ENCODE data around the gene LTBP2.

Gene LTBP2

DNA sequence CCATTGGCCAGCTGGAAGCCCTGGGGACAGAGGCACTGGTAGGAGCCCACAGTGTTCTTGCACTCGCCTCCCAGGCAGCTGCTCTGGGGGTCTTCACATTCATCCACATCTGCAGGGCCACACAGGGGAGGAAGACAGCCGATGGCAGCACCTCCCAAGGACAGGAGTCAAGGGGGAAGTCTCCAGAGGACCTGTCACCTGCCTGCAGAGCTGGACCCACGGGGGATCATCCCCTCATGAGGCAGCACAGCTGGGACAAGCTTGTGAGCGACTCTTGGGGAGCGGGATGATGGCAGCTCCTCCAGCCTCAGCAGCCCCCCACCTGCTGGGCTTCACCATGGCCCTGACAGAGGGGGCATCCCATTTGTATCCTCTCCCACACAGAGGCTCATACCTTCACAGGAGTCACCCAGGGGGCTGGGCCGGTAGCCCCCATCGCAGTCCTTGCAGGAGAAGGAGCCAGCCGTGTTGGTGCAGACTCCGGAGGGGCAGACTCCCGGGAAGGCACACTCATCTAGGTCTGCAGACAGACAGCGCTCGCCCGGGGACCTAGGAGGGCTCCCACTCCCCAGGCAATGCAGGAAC lies 103.1 kb downstream of the LTBP2 start:
- Histone ChIP-seq H3K27me3 (replicated peaks in 2 of 5; ENCODE audit: control insufficient read depth in 4 of 5, insufficient read depth in 5 of 5, low read length in 4 of 5) (no peaks in the 10 kb centered on the region), H3K27ac (ENCODE audit: insufficient read depth in 1 of 2, low read depth in 1 of 2, low read length in 2 of 2, poor library complexity in 1 of 2, severe bottlenecking in 2 of 2) (no peak overlapping the region), H3K4me3 (ENCODE audit: control insufficient read depth in 1 of 7, extremely low read depth in 1 of 7, insufficient read depth in 4 of 7, low read depth in 2 of 7, low read length in 6 of 7) (no peak overlapping the region), H3K36me3 (ENCODE audit: control insufficient read depth in 4 of 4, insufficient read depth in 4 of 4, low read length in 3 of 4) (no peaks in the 10 kb centered on the region), H3K4me1 (ENCODE audit: control extremely low read depth in 1 of 4, control insufficient read depth in 4 of 4, insufficient read depth in 4 of 4, low read length in 3 of 4) (peaks cover 0 to 6% (median 5%) of the 10 kb centered on the region in 4 experiments), H3K9me3 (ENCODE audit: control extremely low read depth in 1 of 5, control insufficient read depth in 4 of 5, insufficient read depth in 2 of 5, low read depth in 1 of 5, low read length in 4 of 5) (no peaks in the 10 kb centered on the region)
- CTCF ChIA-PET: interaction anchor here (0.8 to 2.3 kb wide), 8 partner anchors 12 to 292 kb away, joined by 3 to 8 read pairs (median 4); no protein-coding TSS in a partner anchor
- DNase-seq: no peak
- POLR2A ChIA-PET: no interaction called here
- WGBS (ENCODE audit: insufficient coverage): 87% methylated on average over 12 of the region's 13 CpGs

DNA sequence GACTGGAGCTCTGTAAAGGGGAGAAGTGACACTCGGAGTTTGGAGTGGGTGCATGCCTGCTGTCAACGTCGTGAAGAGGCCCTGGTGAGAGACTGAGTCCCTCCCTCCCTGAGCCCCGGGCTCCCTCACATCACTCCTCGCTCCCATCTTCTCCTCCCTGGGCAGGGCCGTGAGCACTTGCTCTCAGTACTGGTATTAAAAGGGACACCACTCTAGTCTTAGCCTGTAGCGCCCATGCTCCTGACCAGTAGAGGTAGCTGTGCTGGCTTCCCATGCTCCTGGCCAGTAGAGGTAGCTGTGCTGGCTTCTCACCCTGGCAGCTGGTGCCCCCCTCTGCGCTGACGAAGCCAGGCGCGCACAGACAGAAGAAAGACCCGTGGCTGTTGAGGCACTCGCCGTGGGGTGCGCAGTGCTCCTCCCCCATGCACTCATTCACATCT lies 103.7 kb downstream of the LTBP2 start:
- Histone ChIP-seq H3K4me3 (ENCODE audit: control insufficient read depth in 1 of 7, extremely low read depth in 1 of 7, insufficient read depth in 4 of 7, low read depth in 2 of 7, low read length in 6 of 7) (no peak overlapping the region), H3K4me1 (ENCODE audit: control extremely low read depth in 1 of 4, control insufficient read depth in 4 of 4, insufficient read depth in 4 of 4, low read length in 3 of 4) (peaks cover 0 to 3% (median 1%) of the 10 kb centered on the region in 4 experiments), H3K27me3 (replicated peaks in 2 of 5; ENCODE audit: control insufficient read depth in 4 of 5, insufficient read depth in 5 of 5, low read length in 4 of 5) (no peaks in the 10 kb centered on the region), H3K9me3 (ENCODE audit: control extremely low read depth in 1 of 5, control insufficient read depth in 4 of 5, insufficient read depth in 2 of 5, low read depth in 1 of 5, low read length in 4 of 5) (no peaks in the 10 kb centered on the region), H3K36me3 (ENCODE audit: control insufficient read depth in 4 of 4, insufficient read depth in 4 of 4, low read length in 3 of 4) (no peaks in the 10 kb centered on the region), H3K27ac (ENCODE audit: insufficient read depth in 1 of 2, low read depth in 1 of 2, low read length in 2 of 2, poor library complexity in 1 of 2, severe bottlenecking in 2 of 2) (no peak overlapping the region)
- POLR2A ChIA-PET: no interaction called here
- CTCF ChIA-PET: interaction anchor here (0.6 to 2.3 kb wide), 9 partner anchors 11 to 292 kb away, joined by 3 to 8 read pairs (median 3); no protein-coding TSS in a partner anchor
- peak; percentile 56 to 75 (median 69) for DNase-seq
- whole genome bisulfite sequencing (ENCODE audit: insufficient coverage): 35% methylated on average over 2 of the region's 15 CpGs

DNA sequence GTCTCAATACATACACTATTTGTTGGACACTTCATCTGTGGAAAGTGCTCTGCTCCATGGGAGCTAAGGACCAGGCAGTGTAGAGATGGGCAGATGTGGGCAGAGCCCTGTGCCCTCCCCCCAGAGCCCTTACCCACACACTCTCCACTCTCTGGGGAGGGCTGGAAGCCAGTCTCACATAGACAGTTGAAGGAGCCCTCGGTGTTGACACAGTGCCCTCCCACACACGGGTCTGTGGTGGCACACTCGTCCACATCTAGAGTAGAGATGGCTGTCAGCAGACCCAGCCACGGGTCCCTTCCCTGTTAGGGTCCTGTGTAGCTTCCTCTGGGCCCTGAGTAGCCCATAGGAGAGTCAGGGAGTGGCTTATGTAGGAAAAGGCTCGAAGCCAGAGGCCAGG lies 104.2 kb downstream of the LTBP2 start:
- no peak for DNase-seq
- CTCF ChIA-PET: interaction anchor here (0.6 to 2.3 kb wide), 4 partner anchors 10 to 293 kb away, joined by 3 to 8 read pairs (median 3); no protein-coding TSS in a partner anchor
- WGBS (ENCODE audit: insufficient coverage): 83% methylated on average over 4 of the region's 5 CpGs
- H3K9me3 ChIP-seq (ENCODE audit: control extremely low read depth in 1 of 5, control insufficient read depth in 4 of 5, insufficient read depth in 2 of 5, low read depth in 1 of 5, low read length in 4 of 5): no peaks in the 10 kb centered on the region
- H3K4me1 ChIP-seq (ENCODE audit: control extremely low read depth in 1 of 4, control insufficient read depth in 4 of 4, insufficient read depth in 4 of 4, low read length in 3 of 4): peaks cover 0 to 3% (median 1%) of the 10 kb centered on the region in 4 experiments
- no peaks in the 10 kb centered on the region for H3K36me3 ChIP-seq (ENCODE audit: control insufficient read depth in 4 of 4, insufficient read depth in 4 of 4, low read length in 3 of 4)
- POLR2A ChIA-PET: no interaction called here
- H3K27ac ChIP-seq (ENCODE audit: insufficient read depth in 1 of 2, low read depth in 1 of 2, low read length in 2 of 2, poor library complexity in 1 of 2, severe bottlenecking in 2 of 2): no peak overlapping the region
- H3K27me3 ChIP-seq (replicated peaks in 2 of 5; ENCODE audit: control insufficient read depth in 4 of 5, insufficient read depth in 5 of 5, low read length in 4 of 5): no peaks in the 10 kb centered on the region
- H3K4me3 ChIP-seq (ENCODE audit: control insufficient read depth in 1 of 7, extremely low read depth in 1 of 7, insufficient read depth in 4 of 7, low read depth in 2 of 7, low read length in 6 of 7): no peak overlapping the region

DNA sequence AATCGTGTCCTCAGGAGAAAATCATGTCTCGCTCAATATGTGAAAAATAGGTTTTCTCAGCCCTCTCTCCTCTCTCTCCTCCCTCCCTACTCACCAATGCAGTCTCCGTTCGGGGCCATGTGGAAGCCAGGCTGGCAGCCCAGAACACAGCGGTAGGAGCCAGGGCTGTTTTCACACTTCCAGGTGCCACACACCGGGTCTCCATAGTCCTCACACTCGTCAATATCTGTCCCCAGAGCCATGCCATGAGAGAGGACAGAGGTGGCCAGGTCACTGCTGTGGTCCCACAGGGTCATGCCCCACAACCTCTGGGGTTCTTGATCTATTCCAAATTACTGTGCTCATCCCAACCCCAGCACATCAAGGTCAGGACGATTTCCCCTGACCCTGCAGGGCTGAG lies 105.0 kb downstream of the LTBP2 start:
- Histone ChIP-seq H3K4me3 (ENCODE audit: control insufficient read depth in 1 of 7, extremely low read depth in 1 of 7, insufficient read depth in 4 of 7, low read depth in 2 of 7, low read length in 6 of 7) (no peak overlapping the region), H3K27me3 (replicated peaks in 2 of 5; ENCODE audit: control insufficient read depth in 4 of 5, insufficient read depth in 5 of 5, low read length in 4 of 5) (no peaks in the 10 kb centered on the region), H3K36me3 (ENCODE audit: control insufficient read depth in 4 of 4, insufficient read depth in 4 of 4, low read length in 3 of 4) (no peaks in the 10 kb centered on the region), H3K27ac (ENCODE audit: insufficient read depth in 1 of 2, low read depth in 1 of 2, low read length in 2 of 2, poor library complexity in 1 of 2, severe bottlenecking in 2 of 2) (no peak overlapping the region), H3K4me1 (ENCODE audit: control extremely low read depth in 1 of 4, control insufficient read depth in 4 of 4, insufficient read depth in 4 of 4, low read length in 3 of 4) (peaks cover 0 to 3% (median 1%) of the 10 kb centered on the region in 4 experiments), H3K9me3 (ENCODE audit: control extremely low read depth in 1 of 5, control insufficient read depth in 4 of 5, insufficient read depth in 2 of 5, low read depth in 1 of 5, low read length in 4 of 5) (no peaks in the 10 kb centered on the region)
- POLR2A ChIA-PET: no interaction called here
- DNase-seq: no peak
- WGBS (ENCODE audit: insufficient coverage): 94% methylated on average over 6 of the region's 8 CpGs
- CTCF ChIA-PET: interaction anchor here (0.6 kb wide), 1 partner anchor 148 kb away, joined by 3 read pairs; no protein-coding TSS in a partner anchor

DNA sequence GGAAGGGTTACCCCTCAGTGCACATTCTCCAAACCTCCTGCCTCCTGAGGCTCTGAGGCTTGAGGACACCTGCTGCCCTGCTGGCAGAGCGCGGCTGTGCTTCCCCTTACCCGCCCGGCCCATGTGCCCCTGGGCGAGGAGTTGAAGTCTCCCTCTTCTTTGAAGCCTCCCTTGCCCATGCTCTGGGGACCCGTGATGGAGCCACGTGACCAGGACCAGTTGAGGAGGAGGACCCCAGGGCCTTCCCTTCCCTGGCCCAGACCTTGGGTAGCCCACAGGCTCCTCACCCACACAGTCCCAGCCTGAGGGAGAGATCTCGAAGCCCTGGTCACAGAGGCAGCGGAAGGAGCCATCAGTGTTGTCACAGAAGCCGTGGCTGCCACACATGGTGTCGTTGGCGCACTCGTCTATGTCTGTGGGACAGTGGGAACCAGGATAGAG lies 105.6 kb downstream of the LTBP2 start:
- Histone ChIP-seq H3K4me3 (ENCODE audit: control insufficient read depth in 1 of 7, extremely low read depth in 1 of 7, insufficient read depth in 4 of 7, low read depth in 2 of 7, low read length in 6 of 7) (no peak overlapping the region), H3K27me3 (replicated peaks in 2 of 5; ENCODE audit: control insufficient read depth in 4 of 5, insufficient read depth in 5 of 5, low read length in 4 of 5) (no peaks in the 10 kb centered on the region), H3K27ac (ENCODE audit: insufficient read depth in 1 of 2, low read depth in 1 of 2, low read length in 2 of 2, poor library complexity in 1 of 2, severe bottlenecking in 2 of 2) (no peak overlapping the region), H3K4me1 (ENCODE audit: control extremely low read depth in 1 of 4, control insufficient read depth in 4 of 4, insufficient read depth in 4 of 4, low read length in 3 of 4) (peaks cover 0 to 4% (median 1%) of the 10 kb centered on the region in 4 experiments), H3K36me3 (ENCODE audit: control insufficient read depth in 4 of 4, insufficient read depth in 4 of 4, low read length in 3 of 4) (no peaks in the 10 kb centered on the region), H3K9me3 (ENCODE audit: control extremely low read depth in 1 of 5, control insufficient read depth in 4 of 5, insufficient read depth in 2 of 5, low read depth in 1 of 5, low read length in 4 of 5) (no peaks in the 10 kb centered on the region)
- 94% methylated on average over 7 of the region's 13 CpGs for WGBS (ENCODE audit: insufficient coverage)
- POLR2A ChIA-PET: no interaction called here
- CTCF ChIA-PET: no interaction called here
- DNase-seq: peak in 1 of 3 donors; percentile 30

DNA sequence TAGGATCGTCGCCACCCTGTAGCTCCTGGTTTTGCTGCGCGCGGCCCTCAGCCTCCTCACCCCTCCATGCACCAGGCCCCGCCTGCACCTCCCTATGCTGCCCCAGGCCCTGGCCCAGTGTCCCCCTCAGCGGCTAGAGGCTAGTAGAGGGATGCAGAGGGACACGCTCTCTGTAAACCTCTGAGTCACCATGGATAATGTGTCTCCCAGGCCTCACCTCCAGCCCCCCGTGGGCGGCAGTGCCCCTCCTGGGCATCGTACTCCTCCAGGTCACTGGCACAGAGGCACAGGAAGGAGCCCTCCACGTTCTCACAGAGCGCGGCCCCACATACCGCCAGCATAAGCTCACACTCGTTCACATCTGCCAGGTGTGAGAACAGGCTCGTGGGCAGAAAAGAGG lies 106.2 kb downstream of the LTBP2 start:
- POLR2A ChIA-PET: no interaction called here
- H3K9me3 ChIP-seq (ENCODE audit: control extremely low read depth in 1 of 5, control insufficient read depth in 4 of 5, insufficient read depth in 2 of 5, low read depth in 1 of 5, low read length in 4 of 5): no peaks in the 10 kb centered on the region
- no peaks in the 10 kb centered on the region for H3K36me3 ChIP-seq (ENCODE audit: control insufficient read depth in 4 of 4, insufficient read depth in 4 of 4, low read length in 3 of 4)
- CTCF ChIA-PET: interaction anchor here (1.1 kb wide), 1 partner anchor 140 kb away, joined by 3 read pairs; no protein-coding TSS in a partner anchor
- WGBS (ENCODE audit: insufficient coverage): 95% methylated on average over 13 of the region's 17 CpGs
- no peak for DNase-seq
- no peak overlapping the region for H3K4me3 ChIP-seq (ENCODE audit: control insufficient read depth in 1 of 7, extremely low read depth in 1 of 7, insufficient read depth in 4 of 7, low read depth in 2 of 7, low read length in 6 of 7)
- H3K4me1 ChIP-seq (ENCODE audit: control extremely low read depth in 1 of 4, control insufficient read depth in 4 of 4, insufficient read depth in 4 of 4, low read length in 3 of 4): peaks cover 0 to 4% (median 1%) of the 10 kb centered on the region in 4 experiments
- no peak overlapping the region for H3K27ac ChIP-seq (ENCODE audit: insufficient read depth in 1 of 2, low read depth in 1 of 2, low read length in 2 of 2, poor library complexity in 1 of 2, severe bottlenecking in 2 of 2)
- no peaks in the 10 kb centered on the region for H3K27me3 ChIP-seq (replicated peaks in 2 of 5; ENCODE audit: control insufficient read depth in 4 of 5, insufficient read depth in 5 of 5, low read length in 4 of 5)

DNA sequence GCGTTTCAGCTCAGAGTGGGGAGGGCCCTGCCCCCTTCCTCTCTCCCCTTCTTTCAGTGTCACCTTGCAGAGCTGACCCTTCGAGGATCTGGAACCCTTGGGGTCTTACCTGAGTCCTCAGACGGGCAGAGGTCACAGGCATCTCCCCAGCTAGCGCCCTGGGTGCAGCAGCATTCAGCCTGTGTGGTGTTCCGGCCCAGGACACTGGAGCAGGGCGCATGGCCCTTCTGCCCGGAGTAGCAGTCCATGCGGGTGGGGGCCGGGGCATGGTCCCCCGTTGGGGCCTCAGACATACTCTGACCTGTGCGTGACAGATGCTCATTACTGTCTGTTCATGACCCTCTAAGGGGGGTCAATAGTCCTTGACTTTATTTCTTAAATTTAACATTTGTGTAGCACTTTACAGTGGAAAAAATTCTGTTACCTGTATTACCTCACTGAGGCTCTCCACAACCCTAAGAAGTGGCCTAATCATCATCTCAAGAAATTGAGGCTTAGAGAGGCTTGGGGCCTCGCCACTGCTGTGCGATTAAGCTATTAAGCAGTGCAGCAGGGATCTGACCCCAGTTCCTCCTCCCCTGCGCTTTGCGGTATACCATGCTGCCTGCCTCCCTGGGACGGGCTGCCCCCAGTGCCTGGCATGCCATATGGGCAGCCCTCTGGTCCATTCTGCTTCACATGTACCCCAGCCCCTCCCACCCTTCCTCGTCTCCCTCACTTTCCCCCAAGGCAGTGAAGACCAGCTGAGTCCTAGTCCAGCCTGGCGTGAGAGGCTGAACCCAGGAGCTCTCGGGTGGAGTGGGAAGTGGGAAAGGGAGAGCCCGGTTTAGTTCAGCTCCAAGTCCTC lies 106.9 kb downstream of the LTBP2 start:
- WGBS (ENCODE audit: insufficient coverage): 98% methylated on average over 15 of the region's 20 CpGs
- ChIA-PET CTCF (interaction anchor here (0.6 to 1.8 kb wide), 5 partner anchors 13 to 140 kb away, joined by 3 to 4 read pairs (median 3); no protein-coding TSS in a partner anchor), POLR2A (no interaction called here)
- H3K27ac ChIP-seq (ENCODE audit: insufficient read depth in 1 of 2, low read depth in 1 of 2, low read length in 2 of 2, poor library complexity in 1 of 2, severe bottlenecking in 2 of 2): no peak overlapping the region
- no peaks in the 10 kb centered on the region for H3K9me3 ChIP-seq (ENCODE audit: control extremely low read depth in 1 of 5, control insufficient read depth in 4 of 5, insufficient read depth in 2 of 5, low read depth in 1 of 5, low read length in 4 of 5)
- no peak for DNase-seq
- no peaks in the 10 kb centered on the region for H3K36me3 ChIP-seq (ENCODE audit: control insufficient read depth in 4 of 4, insufficient read depth in 4 of 4, low read length in 3 of 4)
- H3K4me1 ChIP-seq (ENCODE audit: control extremely low read depth in 1 of 4, control insufficient read depth in 4 of 4, insufficient read depth in 4 of 4, low read length in 3 of 4): peaks cover 0 to 4% (median 1%) of the 10 kb centered on the region in 4 experiments
- no peak overlapping the region for H3K4me3 ChIP-seq (ENCODE audit: control insufficient read depth in 1 of 7, extremely low read depth in 1 of 7, insufficient read depth in 4 of 7, low read depth in 2 of 7, low read length in 6 of 7)
- H3K27me3 ChIP-seq (replicated peaks in 2 of 5; ENCODE audit: control insufficient read depth in 4 of 5, insufficient read depth in 5 of 5, low read length in 4 of 5): no peaks in the 10 kb centered on the region

All from common myeloid progenitor, CD34-positive (primary cell).